GM23248 (cell line): ENCODE data around the gene GALNT17.

Experiments used
- EZH2 ChIP-seq: fragments of 200-600 bp; sonication (generic); IDR thresholded peaks from 2 replicates; pipeline ENCODE4 v1.6.1; 2018; ENCODE audit warnings: antibody characterized with exemption, mild to moderate bottlenecking; ENCODE audit not compliant: insufficient read depth, poor library complexity, severe bottlenecking
- EZH2phosphoT487 ChIP-seq: fragments of 200-600 bp; sonication (generic); IDR thresholded peaks from 2 replicates; pipeline ENCODE4 v1.6.1; 2018; ENCODE audit warnings: antibody characterized with exemption, moderate library complexity, mild to moderate bottlenecking, low read depth; ENCODE audit not compliant: insufficient read depth

- TF ChIP-seq EZH2 (no peak), EZH2phosphoT487 (no peak)
Observed at GRCh38 chr7:71486414-71486813, 354.5 kb downstream of the GALNT17 start.
